Measurements from ENCODE around the gene SEMA4B.

The SEMA4B gene

DNA sequence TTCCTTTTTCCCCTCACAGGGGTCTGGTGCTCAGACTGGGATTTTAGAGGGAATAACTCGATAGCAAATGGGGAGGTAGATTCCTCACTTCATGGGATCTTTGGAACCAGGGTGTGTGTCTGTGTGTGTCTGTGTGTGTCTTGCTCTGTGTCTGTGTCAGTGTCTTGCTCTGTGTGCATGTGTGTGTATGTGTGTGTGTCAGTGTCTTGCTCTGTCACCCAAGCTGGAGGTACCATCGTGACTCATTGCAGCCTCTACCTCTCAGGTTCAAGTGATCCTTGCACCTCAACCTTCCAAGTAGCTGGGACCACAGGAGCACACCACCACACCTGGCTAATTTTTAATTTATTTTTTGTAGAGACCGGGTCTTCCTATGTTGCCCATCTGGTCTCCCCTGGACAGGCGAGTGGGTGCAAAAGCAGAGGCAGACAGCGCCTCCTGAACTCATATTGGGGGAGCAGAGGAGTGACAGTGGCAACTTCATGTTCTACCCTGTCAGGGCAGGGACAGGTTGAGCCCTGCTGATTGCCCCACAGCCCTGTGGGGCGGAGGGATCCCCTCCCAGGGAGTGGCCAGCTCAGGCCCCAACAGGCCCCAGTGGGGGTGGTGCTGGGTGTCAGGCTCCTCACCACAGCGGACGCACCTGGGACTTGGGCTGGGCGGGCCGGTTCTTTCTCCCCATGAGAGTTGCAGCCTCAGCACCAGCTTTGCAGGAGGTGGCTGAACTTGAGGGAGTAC, 10.4 kb upstream of the SEMA4B start:
- Mint-ChIP-seq H3K4me1 (ENCODE audit: low read depth) (peaks cover 44% of the 10 kb centered on the region), H3K27me3 (no peaks in the 10 kb centered on the region), H3K4me3 (no peak overlapping the region), H3K27ac (no peak overlapping the region), H3K36me3 (ENCODE audit: low read depth) (no peaks in the 10 kb centered on the region), H3K9me3 (no peaks in the 10 kb centered on the region)

DNA sequence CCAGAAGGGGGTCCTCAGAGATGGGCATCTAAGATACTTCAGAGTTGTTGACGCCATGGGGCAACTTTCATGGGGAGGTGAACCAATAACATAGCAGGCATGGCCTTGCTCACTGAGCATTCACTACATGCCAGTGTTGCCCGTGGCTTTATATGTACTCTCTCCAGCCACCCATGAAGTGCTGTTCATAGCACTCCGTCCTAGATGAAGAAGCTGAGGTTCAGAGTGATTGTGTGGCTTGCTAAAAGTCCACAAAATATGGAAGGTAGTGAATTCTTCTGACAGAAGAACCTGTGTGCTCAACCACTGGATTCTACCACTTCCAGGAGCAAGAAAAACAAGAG, 9.8 kb upstream of the SEMA4B start:
- H3K4me1 Mint-ChIP-seq (ENCODE audit: low read depth), result peaks cover 44% of the 10 kb centered on the region
- H3K27ac Mint-ChIP-seq, result peak overlapping the region; percentile 11

DNA sequence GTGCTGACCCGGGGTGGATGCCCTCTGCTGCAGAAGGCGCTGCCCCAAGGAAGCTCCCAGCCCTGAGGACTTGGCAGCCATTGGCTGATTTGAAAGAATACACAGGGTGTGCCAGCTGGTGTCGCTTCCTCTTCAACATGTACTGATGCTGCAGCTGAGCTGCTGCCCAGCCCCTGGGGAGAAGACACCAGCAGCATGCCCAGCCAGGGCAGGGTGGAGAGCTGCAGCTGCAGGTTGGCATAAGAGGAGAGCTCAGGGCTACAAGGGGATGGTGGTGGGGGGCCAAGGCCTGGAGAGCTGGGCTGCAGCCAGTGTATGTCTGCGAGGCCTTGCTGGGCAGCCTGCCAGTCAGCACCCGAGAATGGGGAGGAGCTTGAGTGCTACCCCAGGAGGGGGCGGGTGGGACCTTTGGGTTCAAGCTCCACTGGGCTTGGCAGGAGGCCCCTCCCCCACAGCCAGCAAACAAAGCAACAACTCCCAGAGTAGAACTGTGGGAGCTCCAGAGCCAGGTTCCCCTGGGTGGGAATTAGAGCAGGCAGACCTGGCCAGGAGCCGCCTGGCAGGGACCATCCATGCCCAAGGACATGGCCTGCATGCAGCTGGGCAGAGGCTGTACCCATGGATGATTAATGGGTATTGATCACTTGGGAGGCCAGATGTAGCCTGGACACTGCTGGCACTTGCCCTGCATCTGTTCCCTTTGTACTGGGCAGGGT, 9.2 kb upstream of the SEMA4B start:
- H3K4me1 Mint-ChIP-seq (ENCODE audit: low read depth), result peaks cover 44% of the 10 kb centered on the region
- H3K27me3 Mint-ChIP-seq, result no peaks in the 10 kb centered on the region
- no peaks in the 10 kb centered on the region for H3K9me3 Mint-ChIP-seq
- peak overlapping the region; percentile 28 for H3K4me3 Mint-ChIP-seq
- H3K27ac Mint-ChIP-seq, result peak overlapping the region; percentile 11
- no peaks in the 10 kb centered on the region for H3K36me3 Mint-ChIP-seq (ENCODE audit: low read depth)

More for the DNA sequence above, 9.8 kb upstream of the SEMA4B start:
- no peaks in the 10 kb centered on the region for H3K9me3 Mint-ChIP-seq
- no peaks in the 10 kb centered on the region for H3K27me3 Mint-ChIP-seq
- no peak overlapping the region for H3K4me3 Mint-ChIP-seq
- H3K36me3 Mint-ChIP-seq (ENCODE audit: low read depth), result no peaks in the 10 kb centered on the region

DNA sequence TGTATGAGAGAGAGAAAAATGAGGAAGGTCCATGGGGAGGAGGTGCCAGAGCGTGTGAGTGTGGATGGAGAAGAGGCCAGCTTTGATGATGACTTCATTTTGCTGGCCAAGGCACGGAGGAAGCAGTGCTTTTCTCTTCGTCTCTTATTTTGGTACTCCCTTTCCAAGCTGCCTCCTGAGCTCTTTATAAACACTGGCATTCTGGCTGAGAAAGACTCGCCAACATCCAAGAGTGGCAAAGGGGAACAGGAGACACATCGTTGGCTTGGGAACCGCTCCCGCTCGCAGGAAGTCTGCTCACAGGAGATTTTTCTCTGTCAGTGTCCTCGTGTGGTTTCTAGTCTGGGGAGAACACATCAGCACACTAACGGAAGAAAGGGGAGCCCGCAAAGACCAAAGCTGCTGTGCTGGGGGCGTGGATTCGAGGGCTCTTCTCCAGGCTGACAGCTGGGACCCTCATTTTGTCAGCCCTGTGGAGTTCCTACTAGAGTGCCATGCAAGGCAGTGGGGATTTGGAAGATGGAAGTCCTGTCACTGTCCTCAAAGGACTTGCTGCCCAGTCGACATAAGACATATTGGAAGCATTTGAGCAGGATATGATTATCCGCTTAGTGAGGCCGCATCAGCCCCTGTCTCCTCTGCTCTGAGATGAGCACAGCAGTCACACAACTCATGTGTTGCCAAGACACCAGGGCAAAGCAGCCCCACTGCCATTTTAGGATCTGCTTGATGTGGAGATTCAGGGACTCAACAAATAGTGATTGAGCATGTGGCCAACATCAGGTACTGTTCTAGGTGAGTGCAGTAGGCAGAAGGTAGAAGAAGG, 8.0 kb upstream of the SEMA4B start:
- H3K27ac Mint-ChIP-seq, result peak overlapping the region; percentile 22
- no peaks in the 10 kb centered on the region for H3K9me3 Mint-ChIP-seq
- peaks cover 38% of the 10 kb centered on the region for H3K4me1 Mint-ChIP-seq (ENCODE audit: low read depth)
- no peaks in the 10 kb centered on the region for H3K27me3 Mint-ChIP-seq
- H3K4me3 Mint-ChIP-seq, result peak overlapping the region; percentile 44
- no peaks in the 10 kb centered on the region for H3K36me3 Mint-ChIP-seq (ENCODE audit: low read depth)

DNA sequence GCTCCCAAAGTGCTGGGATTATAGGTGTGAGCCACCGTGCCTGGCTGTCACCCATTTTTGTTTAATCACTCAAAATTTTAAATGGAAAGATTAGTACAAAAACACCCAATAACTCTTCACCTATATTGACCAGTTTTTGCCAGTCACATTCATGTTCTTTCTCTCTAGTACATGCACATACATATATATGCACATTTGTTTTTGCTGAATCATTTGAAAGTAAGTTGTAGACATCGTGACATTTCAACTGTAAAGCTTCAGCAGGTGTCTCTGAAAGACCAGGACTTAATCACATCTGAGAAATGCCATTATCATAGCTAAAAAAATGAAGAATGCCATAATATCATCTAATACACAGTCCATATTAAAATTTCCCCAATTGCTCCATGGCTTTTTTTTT, 6.5 kb upstream of the SEMA4B start:
- no peak overlapping the region for H3K4me3 Mint-ChIP-seq
- peaks cover 39% of the 10 kb centered on the region for H3K4me1 Mint-ChIP-seq (ENCODE audit: low read depth)
- H3K27me3 Mint-ChIP-seq, result no peaks in the 10 kb centered on the region
- H3K9me3 Mint-ChIP-seq, result no peaks in the 10 kb centered on the region
- H3K27ac Mint-ChIP-seq, result peak overlapping the region; percentile 14
- no peaks in the 10 kb centered on the region for H3K36me3 Mint-ChIP-seq (ENCODE audit: low read depth)

DNA sequence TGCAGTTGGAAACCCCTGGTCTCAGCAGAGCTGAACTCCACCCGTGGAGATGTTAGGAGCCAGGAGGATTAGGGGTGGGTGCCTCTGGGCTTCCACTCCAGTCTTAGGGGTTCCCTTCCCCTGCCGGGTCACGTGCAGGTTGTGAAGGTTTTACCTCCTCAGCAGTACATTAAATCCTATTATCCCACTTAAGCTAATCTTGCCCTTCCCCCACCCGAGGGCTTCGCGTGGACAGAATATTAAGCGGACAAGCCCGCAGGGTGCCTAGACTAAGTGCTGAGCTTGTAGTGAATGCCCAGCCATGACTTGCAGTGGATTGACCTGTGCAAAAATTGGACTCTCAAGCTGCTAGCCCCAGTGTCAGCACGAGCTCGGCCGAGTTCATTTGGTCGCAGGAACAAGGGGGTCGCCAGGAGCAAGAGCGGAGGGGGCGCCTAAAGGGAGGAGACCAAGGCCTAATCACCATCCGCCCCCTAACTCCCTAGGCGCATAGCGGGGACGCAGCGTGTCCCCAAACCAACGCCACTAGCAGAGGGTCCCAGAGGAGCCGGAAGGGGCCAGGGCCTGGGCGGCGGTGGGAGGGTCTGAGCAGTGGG, 498 bp upstream of the SEMA4B start:
- peaks cover 30% of the 10 kb centered on the region for H3K4me1 Mint-ChIP-seq (ENCODE audit: low read depth)
- no peaks in the 10 kb centered on the region for H3K9me3 Mint-ChIP-seq
- peak overlapping the region; percentile 76 for H3K27ac Mint-ChIP-seq
- H3K4me3 Mint-ChIP-seq, result peak overlapping the region; percentile 85
- H3K36me3 Mint-ChIP-seq (ENCODE audit: low read depth), result no peaks in the 10 kb centered on the region
- H3K27me3 Mint-ChIP-seq, result peaks cover 3% of the 10 kb centered on the region

DNA sequence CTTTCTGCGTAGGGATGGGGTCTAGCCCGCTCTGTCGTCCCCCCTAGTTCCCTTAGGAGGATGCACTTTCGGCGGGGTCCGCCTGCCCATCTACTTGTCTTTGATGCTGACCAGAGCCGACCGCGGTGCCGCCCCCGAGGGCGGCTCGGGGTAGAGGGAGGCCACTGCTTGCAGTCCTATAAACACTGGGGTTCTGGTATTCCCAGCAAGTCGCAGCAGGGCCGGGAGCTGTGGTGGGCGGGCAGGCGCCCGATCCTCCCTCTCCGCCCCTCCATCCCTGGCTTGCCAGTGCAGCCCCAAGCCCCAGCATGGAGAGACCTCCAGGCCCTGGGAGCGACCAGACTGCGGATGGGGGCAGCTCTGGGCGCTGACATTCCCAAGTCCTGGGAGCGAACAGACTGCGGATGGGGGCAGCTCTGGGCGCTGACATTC, 830 bp downstream of the SEMA4B start:
- H3K36me3 Mint-ChIP-seq (ENCODE audit: low read depth), result no peaks in the 10 kb centered on the region
- peak overlapping the region; percentile 80 for H3K4me3 Mint-ChIP-seq
- peaks cover 32% of the 10 kb centered on the region for H3K4me1 Mint-ChIP-seq (ENCODE audit: low read depth)
- no peak overlapping the region for H3K27ac Mint-ChIP-seq
- peaks cover 3% of the 10 kb centered on the region for H3K27me3 Mint-ChIP-seq
- no peaks in the 10 kb centered on the region for H3K9me3 Mint-ChIP-seq

DNA sequence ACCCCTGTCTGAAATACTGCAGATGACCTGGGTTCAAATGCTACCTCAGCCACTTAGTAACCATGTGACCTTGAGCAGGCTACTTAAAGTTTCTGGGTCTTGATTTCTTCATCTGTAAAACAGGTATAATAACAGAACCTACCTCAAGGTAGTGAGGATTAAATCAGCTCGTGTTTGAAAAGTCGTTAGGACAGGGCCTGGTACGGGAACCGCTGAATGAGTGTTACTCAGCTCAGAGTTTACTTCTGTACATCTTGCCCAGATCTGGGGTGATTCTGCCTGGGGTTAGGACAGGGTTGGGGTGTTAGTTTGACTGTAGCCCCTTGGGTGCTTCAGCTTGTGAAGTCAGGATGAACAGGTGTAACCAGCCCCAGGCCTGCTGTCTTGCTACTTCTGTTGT, 1.8 kb downstream of the SEMA4B start:
- peak overlapping the region; percentile 80 for H3K4me3 Mint-ChIP-seq
- H3K4me1 Mint-ChIP-seq (ENCODE audit: low read depth), result peaks cover 35% of the 10 kb centered on the region
- H3K27me3 Mint-ChIP-seq, result peaks cover 3% of the 10 kb centered on the region
- no peaks in the 10 kb centered on the region for H3K36me3 Mint-ChIP-seq (ENCODE audit: low read depth)
- no peaks in the 10 kb centered on the region for H3K9me3 Mint-ChIP-seq
- no peak overlapping the region for H3K27ac Mint-ChIP-seq

DNA sequence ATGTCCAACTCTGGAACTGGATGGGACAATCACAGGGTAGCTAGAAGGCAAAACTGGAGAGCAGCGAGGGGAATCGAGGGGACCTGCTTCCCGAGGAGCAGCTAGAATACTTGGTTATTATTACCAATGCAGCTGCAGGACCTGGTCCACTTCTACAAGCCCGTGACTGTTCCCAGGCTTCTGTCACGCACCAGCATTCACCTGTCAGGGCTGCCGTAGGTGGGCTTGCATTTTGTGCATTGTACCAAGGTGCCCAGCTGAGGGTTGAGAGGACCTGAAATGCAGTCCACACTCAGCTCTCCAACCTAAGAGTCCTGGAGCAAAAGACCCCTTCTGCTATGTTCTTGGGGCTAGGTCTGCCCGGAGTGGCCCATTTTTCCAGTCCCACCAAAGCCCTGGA, 2.3 kb downstream of the SEMA4B start:
- Mint-ChIP-seq H3K27me3 (peaks cover 3% of the 10 kb centered on the region), H3K36me3 (ENCODE audit: low read depth) (no peaks in the 10 kb centered on the region), H3K9me3 (no peaks in the 10 kb centered on the region), H3K4me3 (no peak overlapping the region), H3K27ac (no peak overlapping the region), H3K4me1 (ENCODE audit: low read depth) (peaks cover 33% of the 10 kb centered on the region)

DNA sequence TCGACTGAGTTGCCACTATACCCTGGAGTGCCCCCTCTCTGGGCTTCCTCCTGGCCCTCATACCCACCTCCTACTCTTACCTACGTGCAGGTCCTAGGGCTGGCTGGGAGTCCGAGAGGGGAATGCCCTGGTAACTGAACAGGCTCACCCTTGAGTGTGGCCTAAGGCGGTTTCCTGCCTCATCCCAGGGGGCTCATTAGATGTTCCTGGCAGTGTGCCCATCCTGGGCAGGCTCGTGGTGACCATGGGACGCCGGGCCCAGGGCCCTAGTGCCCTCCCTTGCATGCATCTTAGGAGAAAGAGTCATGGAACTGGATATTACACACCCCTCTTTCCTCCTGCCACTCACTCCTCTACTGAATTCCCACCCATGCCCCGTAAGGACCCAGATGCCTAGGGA, 2.8 kb downstream of the SEMA4B start:
- Mint-ChIP-seq H3K36me3 (ENCODE audit: low read depth) (no peaks in the 10 kb centered on the region), H3K9me3 (no peaks in the 10 kb centered on the region), H3K27me3 (peaks cover 3% of the 10 kb centered on the region), H3K4me3 (no peak overlapping the region), H3K4me1 (ENCODE audit: low read depth) (peaks cover 33% of the 10 kb centered on the region), H3K27ac (no peak overlapping the region)

DNA sequence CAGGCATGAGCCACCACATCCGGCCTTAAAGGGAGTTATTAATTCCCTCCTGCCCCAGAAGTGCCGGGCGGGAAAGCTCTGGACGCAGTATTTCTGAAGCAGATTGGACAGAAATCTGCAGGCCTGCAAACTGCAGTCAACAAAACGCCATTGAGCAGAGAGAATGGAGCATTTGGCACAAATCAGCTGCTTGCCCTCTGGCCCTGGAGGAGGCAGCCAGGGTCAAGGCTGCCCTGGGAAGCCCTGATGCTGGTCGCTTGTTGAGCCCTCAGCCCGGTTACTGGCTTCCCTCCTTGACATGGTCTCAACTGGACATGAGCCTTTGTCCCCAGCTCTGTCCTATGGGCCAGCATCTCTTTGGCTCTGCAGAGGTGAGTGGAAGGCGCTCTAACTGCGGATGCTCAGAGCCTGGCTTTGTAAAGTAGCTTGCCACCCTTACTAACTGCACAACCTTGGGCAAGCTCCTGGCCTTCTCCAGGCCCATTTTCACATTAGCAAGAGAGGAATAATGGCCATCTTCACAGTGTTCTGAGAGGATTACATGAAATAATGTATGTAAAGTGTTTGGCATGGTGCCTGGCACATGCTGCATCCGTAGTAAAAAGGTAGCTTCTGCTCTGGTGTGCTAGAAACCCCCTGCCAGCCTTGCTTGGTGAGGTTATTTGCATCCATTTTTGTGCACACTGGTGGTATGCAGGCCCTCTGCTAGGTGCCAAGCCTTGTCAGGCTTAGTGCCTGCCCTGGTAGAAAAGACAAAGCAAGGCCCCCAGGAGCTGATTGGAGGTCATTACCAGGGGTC, 4.1 kb downstream of the SEMA4B start:
- Mint-ChIP-seq H3K4me3 (no peak overlapping the region), H3K36me3 (ENCODE audit: low read depth) (no peaks in the 10 kb centered on the region), H3K27ac (no peak overlapping the region), H3K4me1 (ENCODE audit: low read depth) (peaks cover 43% of the 10 kb centered on the region), H3K9me3 (no peaks in the 10 kb centered on the region), H3K27me3 (peaks cover 3% of the 10 kb centered on the region)

DNA sequence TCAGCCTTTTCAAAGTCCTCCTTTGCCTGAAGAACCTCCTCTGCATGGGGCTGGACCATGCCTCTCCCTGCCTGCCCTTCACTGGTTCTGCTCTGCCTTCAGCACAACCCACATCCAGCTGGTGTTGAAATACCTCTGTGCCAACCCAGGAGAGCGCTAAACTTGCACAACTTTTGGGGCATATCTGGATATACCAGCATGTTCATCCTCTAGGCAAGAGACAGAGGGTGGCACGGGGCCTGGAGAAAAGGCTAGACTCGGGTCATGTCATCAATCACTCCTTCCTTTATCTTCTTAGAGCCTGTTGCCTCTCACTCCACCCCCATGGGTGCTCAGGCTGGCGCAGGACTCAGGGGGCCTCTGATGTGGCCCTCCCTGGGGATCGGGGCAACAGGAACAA, 4.8 kb downstream of the SEMA4B start:
- no peaks in the 10 kb centered on the region for H3K36me3 Mint-ChIP-seq (ENCODE audit: low read depth)
- H3K27me3 Mint-ChIP-seq, result peaks cover 3% of the 10 kb centered on the region
- H3K4me1 Mint-ChIP-seq (ENCODE audit: low read depth), result peaks cover 44% of the 10 kb centered on the region
- H3K9me3 Mint-ChIP-seq, result no peaks in the 10 kb centered on the region
- H3K27ac Mint-ChIP-seq, result no peak overlapping the region
- H3K4me3 Mint-ChIP-seq, result no peak overlapping the region

DNA sequence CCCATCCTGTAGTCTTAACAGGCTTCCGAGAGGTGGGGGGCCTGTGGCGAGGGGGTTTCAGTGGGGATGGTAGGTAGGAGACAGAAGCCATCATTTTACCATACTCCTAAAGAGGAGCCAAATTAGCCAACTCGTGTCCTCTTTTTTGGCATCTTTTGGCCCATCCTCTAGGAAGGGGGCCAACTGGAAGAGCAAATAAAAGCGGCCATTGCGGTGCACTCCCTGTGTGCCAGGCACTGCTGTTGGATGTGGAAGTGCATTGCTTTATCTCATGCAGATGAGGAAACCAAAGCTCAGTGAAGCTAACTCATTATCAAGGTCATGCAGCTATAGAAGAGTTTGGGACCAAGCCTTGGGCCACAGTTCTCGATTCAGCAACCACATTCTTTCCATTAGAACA, 6.1 kb downstream of the SEMA4B start:
- Mint-ChIP-seq H3K27ac (no peak overlapping the region), H3K4me3 (no peak overlapping the region), H3K36me3 (ENCODE audit: low read depth) (no peaks in the 10 kb centered on the region), H3K27me3 (peaks cover 3% of the 10 kb centered on the region), H3K4me1 (ENCODE audit: low read depth) (peaks cover 52% of the 10 kb centered on the region), H3K9me3 (no peaks in the 10 kb centered on the region)

DNA sequence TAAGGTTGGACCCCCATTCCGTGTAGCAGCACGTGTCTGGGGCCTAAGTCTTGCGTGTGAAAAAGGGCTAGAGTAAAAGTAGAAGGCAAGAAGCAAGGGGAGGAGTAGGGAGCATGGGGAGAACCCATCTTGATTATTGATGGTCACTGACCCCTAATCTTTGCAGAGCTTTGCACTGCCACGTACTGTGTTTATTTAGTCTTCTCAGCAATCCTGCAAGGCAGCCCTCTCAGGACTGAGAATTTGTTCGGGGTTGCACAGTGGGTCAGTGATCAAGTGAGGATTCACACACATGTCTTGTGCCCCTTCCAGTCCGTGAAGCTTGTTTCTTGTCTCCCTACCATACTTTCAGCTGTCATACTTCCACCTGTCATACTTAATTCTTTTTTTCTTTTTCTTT, 7.2 kb downstream of the SEMA4B start:
- H3K4me1 Mint-ChIP-seq (ENCODE audit: low read depth), result peaks cover 46% of the 10 kb centered on the region
- no peak overlapping the region for H3K27ac Mint-ChIP-seq
- H3K4me3 Mint-ChIP-seq, result no peak overlapping the region
- H3K36me3 Mint-ChIP-seq (ENCODE audit: low read depth), result no peaks in the 10 kb centered on the region
- no peaks in the 10 kb centered on the region for H3K9me3 Mint-ChIP-seq
- no peaks in the 10 kb centered on the region for H3K27me3 Mint-ChIP-seq

Data from stimulated activated naive CD8-positive, alpha-beta T cell treated with anti-CD3 and anti-CD28 coated beads, Interleukin-15, Interleukin-2, amounts not matched to agents 100 ng/mL and 50 ng/mL, for 24 hours (primary cell).